NCI-H2081 treated with DMSO at 0.1 percent for 48 hours (cell line): ENCODE measurements around the gene JAZF1.

Experiments used
- DNase-seq: peaks from one replicate; lab custom pipeline; 2025; lab: John Stamatoyannopoulos, UW

The JAZF1 gene

DNA sequence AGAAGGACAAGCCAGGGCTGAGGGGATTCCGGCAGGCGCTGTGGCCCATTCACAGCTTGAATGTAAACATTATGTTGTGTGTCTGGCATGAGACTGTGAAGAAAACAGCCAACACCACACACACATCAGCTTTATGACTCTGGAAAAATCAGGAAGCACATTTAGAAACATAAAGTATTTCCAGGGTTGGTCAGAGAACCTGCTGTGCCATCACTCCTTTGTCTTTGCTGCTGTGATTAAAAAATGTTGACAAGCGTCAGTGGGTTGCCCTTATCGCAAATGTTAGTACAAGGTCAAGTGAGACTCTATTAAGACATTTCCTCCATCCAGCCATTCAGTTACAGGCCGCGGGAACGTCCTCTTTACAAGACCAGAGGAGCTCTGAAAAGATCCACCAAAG lies 345.2 kb downstream of the JAZF1 start:
- DNase-seq = no peak

DNA sequence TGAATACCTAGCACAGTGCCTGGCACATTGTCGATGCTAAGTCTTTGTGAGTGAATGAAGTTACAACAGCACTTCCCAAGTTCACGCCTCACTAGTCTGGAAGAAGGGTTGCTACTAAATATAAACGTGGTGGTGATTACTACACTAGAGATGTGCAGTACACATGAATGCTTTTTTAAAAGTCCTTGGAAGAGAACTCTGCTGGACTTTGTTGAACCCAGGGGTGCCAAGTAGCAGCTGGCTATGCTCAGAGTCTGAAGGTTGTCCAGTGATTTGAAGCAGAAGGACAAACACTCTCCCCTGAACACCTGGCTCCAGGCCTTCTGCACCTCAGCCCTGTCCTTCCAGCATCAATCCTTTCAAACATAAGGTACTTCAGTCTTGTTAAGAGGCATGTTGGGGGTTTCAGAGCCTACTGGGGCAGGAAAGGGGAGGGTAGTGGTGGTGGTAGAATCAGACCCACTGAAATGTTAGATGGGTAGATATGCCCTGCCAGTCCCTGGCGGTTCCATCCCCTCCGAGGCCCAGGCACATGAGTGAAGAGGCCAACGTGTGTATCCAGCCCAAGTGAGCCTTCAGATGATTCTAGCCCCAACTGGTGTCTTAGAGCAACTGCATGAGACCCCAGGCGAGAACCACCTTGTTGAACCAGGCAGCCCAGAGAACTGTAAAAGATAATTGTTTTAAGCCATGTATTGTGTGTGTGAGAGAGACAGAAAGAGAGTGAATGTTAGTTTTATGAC lies 346.2 kb downstream of the JAZF1 start:
- no peak for DNase-seq

DNA sequence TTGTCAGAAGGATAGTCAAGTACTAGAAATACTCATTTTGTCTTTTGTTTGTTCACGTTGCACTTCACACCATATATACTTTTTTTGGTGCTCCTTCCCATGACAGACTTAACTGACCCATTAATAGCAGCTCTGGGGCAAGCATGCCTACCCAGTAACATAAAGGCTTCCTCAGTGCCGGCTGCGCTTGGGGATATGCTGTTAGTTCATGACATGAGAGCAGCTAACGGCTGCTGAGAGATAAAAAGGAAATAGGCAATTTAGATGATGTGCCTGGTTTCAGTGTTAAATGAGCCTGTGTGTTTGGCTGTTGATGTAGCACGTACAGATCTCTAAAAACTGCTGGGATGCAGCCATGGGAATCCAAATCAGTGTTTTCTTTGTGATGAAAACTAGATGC lies 354.2 kb downstream of the JAZF1 start:
- no peak for DNase-seq

DNA sequence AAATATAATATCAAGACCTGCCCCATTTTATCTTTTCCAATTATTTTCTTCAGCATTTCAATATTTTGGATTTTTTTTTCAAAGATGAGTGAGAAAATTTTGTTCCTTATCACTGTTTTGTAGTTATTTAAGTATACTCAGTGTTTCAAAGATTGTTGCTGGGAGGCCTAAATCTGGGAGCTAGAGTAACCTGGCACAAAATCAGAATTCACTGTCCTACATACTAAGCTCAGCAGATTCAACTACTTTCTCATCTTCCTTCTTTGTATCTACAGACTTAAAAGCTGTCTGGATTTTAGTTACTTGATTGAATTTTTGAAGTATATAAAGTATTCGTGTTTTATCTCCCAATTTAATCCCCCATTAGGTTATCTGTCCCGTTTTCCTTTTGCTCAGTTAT lies 354.7 kb downstream of the JAZF1 start:
- DNase-seq = no peak

DNA sequence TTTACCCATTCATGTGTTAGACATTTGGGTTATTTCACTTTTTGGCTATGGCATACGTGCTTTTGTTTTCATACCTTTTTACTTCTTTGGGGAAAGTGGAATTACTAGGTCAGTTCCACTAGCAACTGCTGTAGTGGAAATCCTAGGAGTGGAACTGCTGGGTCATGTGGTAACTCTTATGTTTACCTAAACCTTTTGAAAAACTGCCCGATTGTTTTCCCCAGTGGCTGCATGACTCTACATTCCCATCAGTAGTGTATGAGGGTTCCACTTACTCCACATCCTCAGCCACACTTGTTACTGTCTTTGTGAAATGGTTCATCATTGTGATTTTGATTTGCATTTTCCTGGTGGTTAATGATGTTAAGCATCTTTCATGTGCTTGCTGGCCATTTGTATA lies 358.4 kb downstream of the JAZF1 start:
- no peak for DNase-seq

DNA sequence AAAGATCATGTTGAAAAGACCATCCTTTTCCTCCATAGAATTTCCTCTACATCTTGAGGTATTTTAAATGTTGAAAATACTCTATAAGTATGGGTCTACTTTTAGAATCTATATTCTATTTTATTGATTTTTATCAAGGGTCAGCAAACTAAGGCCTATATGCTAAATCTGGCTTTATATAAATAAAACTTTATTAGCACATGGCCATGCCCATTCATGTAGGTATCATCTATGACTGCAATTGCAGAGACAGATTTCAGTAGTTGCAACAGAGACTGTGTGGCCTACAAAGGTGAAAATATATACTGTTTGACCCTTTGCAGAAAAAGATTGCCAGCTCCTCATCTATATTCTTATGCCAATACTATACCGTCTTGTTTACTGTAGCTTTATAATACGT lies 367.9 kb downstream of the JAZF1 start:
- DNase-seq = no peak

DNA sequence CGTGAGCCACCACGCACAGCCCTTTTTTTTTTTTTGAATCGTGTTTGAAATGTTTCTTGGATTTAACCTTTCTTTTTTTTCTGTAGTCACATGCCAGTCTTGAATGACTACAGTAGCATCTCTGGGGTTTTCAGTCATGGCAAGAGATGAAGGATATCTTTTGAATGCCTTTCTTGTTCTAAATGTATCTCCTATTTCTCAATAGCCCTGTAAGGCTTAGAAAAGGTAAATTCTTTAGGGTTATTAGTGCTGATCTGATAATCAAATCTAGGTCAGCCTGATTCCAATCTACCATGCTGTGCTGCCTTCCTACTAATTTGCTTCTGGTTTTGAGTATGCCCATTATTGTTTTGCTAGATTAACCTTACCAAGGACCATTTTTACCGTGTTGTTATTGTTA lies 370.4 kb downstream of the JAZF1 start:
- DNase-seq = no peak

DNA sequence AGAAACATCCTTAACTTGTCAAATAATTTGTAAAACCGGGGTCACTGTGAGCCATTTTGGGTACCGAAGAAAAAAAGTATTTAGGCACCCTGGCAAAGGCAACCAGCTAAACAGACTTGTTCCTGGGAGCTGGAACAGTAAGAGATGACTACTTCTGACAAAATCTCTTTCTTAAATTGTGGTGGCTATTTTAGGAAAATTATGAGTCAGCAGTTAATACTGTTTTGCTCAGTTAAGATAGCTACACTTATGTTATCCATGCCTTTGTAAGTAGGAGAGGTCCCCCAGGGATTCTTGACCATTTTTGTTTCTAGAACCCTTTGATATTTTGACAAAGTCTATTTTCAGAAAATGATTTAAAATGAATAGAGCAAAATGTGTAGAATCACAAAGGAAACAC lies 372.0 kb downstream of the JAZF1 start:
- DNase-seq = no peak

DNA sequence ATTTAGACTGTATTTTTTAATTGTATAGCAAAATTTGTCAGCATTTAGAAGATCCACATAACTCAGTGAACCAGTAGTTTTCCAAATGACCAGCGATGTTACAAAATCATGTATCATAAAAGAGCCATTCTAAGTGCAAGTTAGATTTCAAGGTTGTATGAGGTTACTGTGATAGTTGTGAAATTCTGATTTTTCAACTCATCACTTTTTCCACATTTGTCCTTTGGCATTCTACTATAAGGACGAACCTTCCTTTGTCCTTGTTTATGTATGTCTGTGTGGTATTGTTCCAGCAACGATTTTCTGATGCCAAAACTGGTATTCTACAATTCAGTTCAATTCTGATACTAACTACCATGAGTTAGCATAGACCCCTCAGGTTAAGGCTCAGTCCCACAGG lies 376.5 kb downstream of the JAZF1 start:
- DNase-seq = no peak

DNA sequence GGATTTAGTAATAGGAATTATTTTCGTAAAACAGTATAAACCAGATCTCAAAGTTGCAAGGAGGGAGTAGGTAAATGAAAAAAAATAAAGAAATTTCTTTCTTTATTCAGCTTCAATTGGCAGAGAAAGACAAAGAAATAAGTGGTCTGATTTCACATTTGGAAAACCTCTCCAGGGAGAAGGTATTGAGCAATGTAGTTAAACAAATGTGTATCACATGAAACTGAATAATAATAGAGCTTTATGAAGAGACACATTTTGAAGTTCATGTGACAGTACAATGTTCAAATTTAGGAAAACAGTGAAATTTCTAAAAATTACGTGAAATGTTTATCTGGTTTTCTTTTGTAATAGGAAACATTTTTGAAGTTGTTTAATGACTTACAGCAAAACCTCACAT lies 377.6 kb downstream of the JAZF1 start:
- no peak for DNase-seq

DNA sequence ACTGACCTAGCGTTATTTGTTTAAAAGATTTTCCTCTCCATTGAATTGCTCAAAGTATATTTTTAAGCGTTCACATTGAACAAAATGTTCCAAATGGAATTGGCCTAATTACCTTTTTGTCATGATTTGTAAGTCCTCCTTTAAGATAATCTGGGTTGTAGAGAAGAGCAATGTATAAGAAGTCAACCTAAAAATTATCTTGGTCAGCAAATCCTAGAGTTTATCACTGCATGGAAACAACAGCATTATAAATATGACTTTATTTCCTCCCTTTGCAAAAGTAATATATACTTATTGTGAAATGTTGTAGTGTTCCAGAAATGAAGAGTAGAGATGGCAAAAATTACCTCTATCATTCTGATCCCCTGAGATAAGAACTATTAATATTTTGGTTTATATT lies 381.4 kb downstream of the JAZF1 start:
- no peak for DNase-seq

DNA sequence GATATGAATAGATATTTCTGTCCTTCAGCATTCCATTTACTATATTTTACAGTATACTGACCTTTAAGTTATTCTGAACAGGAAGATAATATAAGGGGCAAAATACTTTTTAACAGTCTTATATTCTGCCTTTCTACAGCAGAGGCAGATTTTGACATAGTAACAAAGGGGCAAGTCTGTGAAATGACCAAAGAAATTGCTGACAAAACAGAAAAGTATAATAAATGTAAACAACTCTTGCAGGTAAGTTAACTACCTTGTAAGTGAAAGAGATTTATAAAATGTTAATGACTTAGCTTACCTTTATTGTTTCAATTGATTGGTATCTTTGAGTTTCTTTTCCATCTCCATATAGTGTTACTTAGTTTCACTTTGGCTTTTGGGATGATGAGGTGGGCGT lies 384.6 kb downstream of the JAZF1 start:
- DNase-seq = no peak

DNA sequence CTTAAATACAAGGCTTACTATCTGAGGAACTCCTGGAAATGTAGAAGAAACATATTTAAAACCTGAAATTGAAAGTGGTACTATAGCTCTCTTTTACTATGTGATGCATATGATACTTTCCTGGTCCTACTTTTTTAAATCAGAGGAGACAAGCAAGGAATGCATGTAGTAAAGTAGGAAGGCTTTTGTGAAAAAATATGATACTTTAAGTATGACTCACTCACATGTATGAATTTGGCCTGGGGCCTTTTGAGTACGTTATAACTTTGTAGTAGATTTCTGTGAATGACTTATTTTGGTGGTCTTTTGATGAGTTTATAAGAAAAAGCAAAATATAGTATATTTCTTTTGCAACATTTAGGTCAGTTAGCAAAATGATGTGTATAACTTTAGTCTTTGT lies 386.8 kb downstream of the JAZF1 start:
- no peak for DNase-seq

DNA sequence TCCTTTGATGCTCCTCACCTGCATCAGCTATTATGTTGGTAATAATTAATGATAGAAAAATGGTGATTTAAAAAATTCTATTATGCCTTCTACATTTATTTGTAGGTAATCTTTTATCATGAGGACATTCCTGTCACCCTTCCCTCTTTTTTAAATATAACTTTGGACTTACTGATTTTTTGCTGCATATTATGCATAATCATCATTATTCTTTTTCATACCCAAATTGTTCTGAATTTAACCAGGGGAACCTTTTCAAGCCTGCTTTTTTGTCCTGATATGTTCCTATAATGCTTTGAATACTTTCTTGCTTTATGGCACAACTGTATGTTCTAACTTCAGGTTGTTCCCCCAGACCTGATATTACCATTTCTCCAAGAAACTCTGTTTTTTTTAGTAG lies 392.2 kb downstream of the JAZF1 start:
- DNase-seq = no peak

DNA sequence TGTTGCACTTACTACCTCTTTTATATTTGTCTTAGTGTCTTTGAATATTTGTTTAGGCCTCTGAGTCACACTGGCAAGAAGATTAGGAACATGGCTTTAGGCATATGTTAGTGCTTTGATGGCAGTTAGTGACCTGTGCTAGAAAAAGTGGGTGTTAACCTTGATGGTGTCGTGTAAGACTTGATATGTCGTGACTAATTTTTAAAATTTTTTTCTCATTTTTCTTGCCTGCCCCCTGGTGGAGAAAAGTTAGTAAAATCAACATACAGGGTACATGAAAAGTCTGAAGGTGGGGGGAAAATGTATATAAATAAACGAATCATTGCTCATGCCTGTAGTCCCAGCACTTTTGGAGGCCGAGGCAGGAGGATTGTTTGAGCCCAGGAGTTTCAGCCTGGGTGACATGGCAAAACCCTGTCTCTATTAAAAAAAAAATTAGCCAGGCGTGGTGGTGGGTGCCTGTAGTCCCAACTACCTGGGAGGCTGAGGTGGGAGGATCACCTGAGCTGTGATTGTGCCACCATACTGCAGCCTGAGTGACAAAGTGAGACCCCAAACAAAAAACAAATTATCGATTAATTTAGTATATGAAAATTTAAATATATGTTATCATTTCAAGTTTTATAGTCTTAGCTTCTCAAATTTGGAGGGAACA lies 396.1 kb downstream of the JAZF1 start:
- DNase-seq = no peak

DNA sequence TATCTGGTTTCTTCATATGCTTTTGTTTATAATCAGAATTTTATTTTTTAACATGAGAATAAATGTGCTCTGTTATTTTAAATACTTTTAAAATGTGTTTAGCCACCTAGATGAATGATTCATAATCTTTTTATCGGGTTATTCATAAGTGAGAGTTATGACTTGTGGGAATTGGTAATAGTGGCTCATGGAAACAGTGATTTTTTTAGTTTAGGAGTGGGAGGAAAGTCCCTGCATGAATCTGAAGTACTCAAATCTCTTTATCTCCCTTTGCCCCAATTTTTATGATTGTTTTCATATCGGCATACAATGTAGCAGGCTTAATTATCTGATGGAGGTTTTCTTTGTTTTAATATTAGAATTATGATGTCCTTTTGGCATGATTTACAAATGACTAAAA lies 397.7 kb downstream of the JAZF1 start:
- DNase-seq = no peak

DNA sequence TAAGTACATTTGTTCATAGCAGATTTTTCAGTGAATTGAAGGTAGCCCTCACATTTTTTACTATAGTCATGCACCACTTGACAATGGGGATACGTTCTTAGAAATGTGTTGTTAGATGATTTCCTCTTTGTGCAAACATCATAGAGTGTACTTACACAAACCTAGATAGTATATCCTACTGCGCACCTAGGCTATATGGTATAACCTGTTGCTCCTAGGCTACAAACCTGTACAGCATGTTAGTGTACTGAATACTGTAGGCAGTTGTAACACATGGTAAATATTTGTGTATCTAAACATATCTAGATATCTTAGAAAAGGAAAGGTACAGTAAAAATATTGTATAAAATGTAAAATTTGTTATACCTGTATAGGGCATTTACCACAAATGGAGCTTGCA lies 399.4 kb downstream of the JAZF1 start:
- no peak for DNase-seq
